ENCODE measurements around the gene FBXL7.

DNA sequence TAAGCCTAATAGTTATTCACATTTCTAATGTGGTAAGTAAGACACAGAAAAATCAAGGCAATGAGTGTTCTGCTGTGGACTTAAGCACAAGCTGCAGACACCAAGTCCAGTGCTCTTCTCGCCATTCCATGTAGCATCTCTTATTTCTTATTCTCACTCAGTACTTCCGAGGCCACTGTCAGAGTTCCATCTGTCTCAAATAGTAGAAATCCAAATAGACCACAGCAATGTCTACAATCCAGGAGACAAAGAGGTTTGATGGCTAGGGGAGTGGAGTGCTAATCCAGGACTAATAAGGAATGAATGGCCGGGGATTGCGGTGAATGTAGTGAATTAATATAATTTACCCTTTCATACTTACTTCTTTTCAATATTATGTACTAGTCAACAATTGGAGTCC lies 147.3 kb downstream of the FBXL7 start:
- TF ChIP-seq CTCF (conservative IDR thresholded peaks at IDR 0.05 in 1 of 2, IDR thresholded peaks at IDR 0.05 in 1 of 2; ENCODE audit: low read depth in 1 of 2, low read length in 2 of 2): no peak
- TF ChIP-seq EZH2 (IDR thresholded peaks at IDR 0.05; ENCODE audit: low read length, missing control alignments): no peak

All from fibroblast of lung (primary cell).